ENCODE data around the gene GAN. TPM values are rescaled to one million over a fixed set of nuclear protein-coding genes. Genes with fewer than 3 reads are reported as not detected.
"Not testable (repeated sequence)": the region's sequence is repeated elsewhere in the genome, so short reads cannot be mapped to it uniquely, and the experiment has no call there.

Gene GAN
- total RNA-seq, 2 experiments from 2014 or later = 11.0 to 11.8 TPM

- ChIA-PET POLR2A (no interaction called here), CTCF (interaction anchor here (0.7 kb wide), 1 partner anchor 131 kb away, joined by 5 read pairs; no protein-coding TSS in a partner anchor)
Observed at GRCh38 chr16:81410643-81411293, 96.0 kb downstream of the GAN start.

DNA sequence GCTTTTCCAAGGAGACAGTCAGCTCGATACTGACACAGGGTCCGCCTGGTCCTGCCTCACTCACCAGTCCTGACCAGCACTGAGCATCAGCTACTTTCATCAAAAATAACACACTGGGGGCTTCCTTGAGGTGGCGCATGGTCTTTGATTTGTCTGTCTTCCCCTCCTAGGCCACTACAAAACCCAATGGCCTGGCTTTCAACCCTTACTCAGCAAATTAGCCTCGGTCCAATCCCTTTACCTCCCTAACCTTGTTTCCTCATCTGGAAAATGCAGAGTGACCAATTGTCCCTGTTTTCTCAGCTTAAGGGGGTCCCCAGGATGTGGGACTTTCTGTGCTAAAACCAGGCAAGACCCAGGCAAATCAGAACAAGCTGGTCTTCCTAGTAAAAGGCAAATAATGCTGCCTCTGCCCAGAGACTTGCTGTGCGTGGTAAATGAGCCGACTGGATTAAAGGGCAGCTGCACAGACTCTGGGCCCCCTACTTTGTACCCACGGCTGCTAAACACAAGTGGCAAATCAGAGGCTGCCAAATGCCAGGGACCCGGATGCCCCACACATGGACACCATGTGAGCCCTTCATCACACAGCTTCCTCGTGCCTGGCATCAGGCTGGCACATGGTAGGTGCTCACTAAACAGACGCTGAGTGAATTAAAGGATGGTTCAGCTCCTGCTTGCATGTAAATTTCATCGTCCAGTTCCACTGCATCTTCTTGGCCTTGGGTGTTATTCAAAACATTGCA is 98.7 kb downstream of the GAN start:
- ChIA-PET POLR2A (no interaction called here), CTCF (interaction anchor here (1.4 to 2.9 kb wide), 2 partner anchors 10 to 284 kb away, joined by 4 to 9 read pairs; no protein-coding TSS in a partner anchor)

DNA sequence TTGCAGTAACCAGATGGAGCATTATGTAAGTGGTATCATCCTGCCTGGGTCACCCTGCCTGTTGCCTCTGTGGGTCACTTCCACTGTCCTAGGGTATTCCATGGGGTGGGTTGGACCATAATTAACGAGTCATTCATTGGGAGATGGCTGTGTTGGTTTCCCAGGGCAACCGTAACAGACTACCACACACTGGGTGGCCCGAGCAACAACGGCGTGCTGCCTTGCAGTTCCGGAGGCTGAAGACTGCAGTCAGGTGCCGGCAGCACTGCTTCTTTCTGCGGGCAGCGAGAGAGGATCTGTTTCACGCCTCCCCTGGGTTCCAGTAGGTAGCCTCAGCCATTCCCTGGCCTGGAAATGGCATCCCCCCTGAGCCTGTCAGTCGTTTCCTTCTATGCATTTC is 101.0 kb downstream of the GAN start:
- ChIA-PET POLR2A (no interaction called here), CTCF (no interaction called here)

- ChIA-PET POLR2A (no interaction called here), CTCF (interaction anchor here (1.2 kb wide), 1 partner anchor 53 kb away, joined by 3 read pairs; no protein-coding TSS in a partner anchor)
Observed at GRCh38 chr16:81416749-81417148, 102.0 kb downstream of the GAN start.

GRCh38 chr16:81417210-81417609 is 102.4 kb downstream of the GAN start:
- CTCF ChIA-PET = interaction anchor here (1.1 to 1.2 kb wide), 2 partner anchors 13 to 54 kb away, joined by 3 read pairs; no protein-coding TSS in a partner anchor
- POLR2A ChIA-PET = no interaction called here

GRCh38 chr16:81419806-81420205 is 105.0 kb downstream of the GAN start:
- ChIA-PET POLR2A (interaction anchor here (0.6 kb wide), 1 partner anchor 54 kb away, joined by 5 read pairs; no protein-coding TSS in a partner anchor), CTCF (no interaction called here)

DNA sequence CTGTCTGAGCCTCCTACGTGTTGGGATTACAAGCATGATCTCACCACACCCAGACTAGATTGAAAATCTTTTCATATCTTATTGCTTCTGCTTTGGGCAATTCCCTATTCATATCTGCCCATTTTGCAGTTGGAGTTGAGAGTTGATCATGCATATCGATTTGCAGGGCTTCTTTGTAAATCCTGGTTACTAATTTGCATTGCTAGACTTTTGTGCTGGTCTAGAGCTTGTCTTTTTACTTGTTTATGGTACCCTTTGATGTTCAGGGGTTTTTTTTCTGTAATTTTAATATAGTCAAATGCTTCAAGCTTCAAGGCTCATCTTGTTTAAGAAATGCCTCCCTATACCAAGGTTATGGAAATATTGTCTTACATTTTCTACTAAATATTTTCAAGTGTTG is 106.4 kb downstream of the GAN start:
- ChIA-PET POLR2A (no interaction called here), CTCF (interaction anchor here (0.9 kb wide), 2 partner anchors 17 to 302 kb away, joined by 3 read pairs; no protein-coding TSS in a partner anchor)

- POLR2A ChIA-PET = no interaction called here
- CTCF ChIA-PET = interaction anchor here (0.9 kb wide), 2 partner anchors 18 to 301 kb away, joined by 3 read pairs; no protein-coding TSS in a partner anchor
Observed at GRCh38 chr16:81421536-81421935, 106.8 kb downstream of the GAN start.

DNA sequence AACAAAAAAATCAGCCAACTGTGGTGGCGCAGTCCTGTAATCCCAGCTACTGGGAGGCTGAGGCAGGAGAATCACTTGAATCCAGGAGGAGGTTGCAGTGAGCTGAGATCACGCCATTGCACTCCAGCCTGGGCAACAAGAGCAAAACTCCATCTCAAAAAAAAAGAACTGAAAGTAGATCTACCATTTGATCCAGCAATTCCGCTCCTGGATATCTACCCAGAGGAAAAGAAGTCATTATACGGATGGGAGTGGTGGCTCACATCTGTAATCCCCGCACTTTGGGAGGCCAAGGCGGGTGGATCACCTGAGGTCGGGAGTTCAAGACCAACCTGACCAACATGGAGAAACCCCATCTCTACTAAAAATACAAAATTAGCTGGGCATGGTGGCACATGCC is 107.4 kb downstream of the GAN start:
- POLR2A ChIA-PET, CTCF ChIA-PET: not testable (repeated sequence)

DNA sequence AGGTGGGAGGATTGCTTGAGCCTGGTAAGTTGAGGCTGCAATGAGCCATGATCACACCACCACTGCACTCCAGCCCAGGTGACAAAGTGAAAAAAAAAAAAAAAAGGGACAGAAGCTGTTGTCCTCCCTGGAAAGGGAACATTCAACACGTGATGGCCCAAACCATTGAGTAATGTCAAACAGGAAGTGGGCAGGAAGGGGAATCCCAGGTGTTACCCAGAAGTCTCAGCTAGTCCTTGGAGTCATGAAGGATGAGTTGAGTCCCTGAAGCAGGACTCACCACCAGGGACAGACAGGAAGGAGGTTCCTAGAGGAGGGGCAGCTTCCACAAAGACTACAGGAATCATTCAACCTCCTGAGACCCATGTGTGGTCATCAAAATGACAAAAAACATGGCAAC is 110.0 kb downstream of the GAN start:
- POLR2A ChIA-PET = no interaction called here

DNA sequence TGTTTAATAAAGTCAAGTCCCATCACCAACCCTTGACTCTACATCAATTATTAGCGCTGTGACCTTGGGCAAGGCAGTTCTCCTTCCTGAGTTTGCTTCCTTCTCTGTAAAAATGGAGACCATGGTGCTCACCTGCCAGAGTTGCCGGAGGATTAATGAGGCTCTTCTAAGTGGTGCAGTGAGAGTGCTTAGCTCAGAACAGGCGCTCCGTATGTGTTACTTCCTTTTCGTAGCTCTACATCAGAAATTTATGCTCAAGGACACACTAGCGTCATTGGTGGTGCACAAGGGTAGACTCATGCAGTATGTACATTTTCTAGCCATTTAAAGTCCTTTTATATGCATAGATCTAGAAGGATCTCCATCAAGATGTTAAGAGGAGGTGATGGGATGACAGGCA is 112.5 kb downstream of the GAN start:
- ChIA-PET CTCF (interaction anchor here (1.2 kb wide), 1 partner anchor 11 kb away, joined by 3 read pairs; no protein-coding TSS in a partner anchor), POLR2A (no interaction called here)

More for the DNA sequence above, 110.0 kb downstream of the GAN start:
- CTCF ChIA-PET = interaction anchor here (0.6 to 0.8 kb wide), 2 partner anchors 22 to 375 kb away, joined by 4 read pairs; no protein-coding TSS in a partner anchor

- POLR2A ChIA-PET = no interaction called here
- CTCF ChIA-PET = no interaction called here
Observed at GRCh38 chr16:81429045-81429521, 114.3 kb downstream of the GAN start.

DNA sequence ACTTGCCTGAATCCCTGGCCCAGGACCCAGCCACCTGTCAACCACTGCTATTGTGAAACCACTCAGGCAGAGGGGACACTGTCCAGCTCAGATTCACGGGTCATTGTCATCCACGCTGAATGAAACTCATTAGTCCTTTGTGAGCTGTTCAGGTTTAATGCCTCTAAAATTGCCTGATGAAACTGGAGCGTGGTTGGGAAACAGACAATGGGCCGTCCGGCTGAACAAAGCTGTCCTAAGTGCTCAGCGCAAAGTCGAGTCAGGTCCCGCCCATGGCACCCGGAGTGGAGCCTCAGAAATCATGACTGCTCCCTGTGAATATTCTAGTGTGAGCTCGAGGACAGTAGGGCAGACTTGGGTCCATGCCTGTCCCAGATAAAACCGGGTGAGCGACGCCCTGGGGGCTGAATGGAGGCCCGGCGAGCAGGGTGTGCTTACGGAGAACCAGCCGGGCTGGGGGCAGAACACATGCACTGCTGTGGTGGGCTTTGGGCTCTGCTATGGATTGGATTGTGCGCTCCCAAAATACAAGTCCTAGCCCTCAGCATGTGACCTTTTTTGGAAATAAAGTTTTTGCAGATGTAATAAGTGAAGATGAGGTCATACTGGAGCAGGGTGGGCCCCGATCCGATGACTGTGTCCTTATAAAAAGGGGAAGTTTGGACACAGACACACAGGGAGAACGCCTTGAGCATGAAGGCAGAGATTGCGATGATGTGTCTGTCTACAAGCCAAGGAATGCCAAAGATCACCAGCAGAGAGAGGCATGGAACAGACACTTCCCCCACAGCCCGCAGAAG is 117.0 kb downstream of the GAN start:
- ChIA-PET CTCF (interaction anchor here (1.2 kb wide), 1 partner anchor 12 kb away, joined by 3 read pairs; no protein-coding TSS in a partner anchor), POLR2A (no interaction called here)

DNA sequence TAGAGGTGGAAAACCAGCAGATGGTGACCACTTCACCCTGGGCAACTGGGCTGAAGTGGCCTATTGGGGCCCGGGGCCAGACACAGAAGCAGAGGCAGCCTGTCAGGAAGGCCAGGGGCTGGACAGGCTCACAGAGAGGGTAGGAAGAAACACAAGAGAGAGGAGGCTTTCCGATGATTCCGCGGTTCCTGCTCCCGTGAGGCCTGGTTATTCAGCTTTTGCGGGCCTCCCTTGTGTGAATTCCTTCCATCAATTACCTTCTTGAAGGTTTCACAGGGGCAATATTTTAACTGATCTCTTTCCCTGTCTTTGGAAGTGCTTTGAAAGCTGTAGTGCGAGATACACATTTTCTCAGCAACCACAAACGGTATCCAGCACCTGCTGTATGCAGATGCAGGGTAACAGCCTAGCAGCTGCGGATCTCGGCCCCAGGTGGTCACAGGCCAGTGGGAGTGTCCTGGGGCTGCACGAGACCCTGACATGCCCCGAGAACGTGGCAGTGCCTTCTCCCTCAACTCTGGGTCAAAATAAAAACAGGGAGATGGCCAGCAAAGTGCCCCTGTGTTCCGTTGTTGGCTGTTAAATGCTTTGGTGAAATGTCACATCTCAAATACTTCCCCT is 118.3 kb downstream of the GAN start:
- CTCF ChIA-PET = interaction anchor here (1.2 kb wide), 1 partner anchor 11 kb away, joined by 3 read pairs; no protein-coding TSS in a partner anchor
- POLR2A ChIA-PET = no interaction called here

DNA sequence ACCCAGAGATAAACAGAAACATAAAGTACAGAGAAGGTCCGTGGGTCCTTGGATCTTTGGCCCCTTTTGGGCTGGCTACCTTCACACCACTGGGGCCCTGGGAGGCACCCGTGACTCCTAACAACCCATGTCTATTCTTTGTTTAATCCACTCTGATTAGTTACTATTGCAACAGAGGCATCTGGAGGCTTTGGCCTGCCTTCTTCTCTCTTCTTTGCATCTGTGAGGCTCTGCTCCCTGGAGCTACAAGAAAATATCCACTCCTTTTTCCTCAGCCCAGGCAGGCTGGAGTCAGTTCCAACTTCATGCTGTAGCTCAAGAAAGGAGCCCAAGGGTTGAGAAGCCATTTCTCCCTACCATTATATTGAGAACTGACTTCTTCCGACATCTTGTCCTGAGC is 120.3 kb downstream of the GAN start:
- ChIA-PET POLR2A (no interaction called here), CTCF (no interaction called here)

DNA sequence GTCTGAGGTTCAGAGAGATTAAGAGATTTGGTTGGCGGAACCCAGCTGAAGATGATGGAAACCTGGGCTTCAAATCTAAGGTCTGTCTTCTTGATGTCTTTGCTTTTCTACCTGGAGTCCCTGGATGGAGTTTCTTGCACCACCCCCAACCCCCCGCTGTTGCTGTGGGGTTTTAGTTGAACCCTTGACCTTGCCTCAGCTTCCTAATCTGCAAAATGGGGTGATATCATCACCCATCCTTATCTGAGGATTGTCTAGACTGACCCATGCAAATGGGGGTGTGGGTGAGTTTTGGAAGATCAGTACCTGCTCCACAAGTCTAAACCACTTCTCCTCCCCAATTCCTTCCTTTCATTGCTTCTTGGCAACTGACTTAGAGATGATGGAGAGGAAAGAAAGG is 120.8 kb downstream of the GAN start:
- CTCF ChIA-PET = no interaction called here

GRCh38 chr16:81436386-81436785 is 121.6 kb downstream of the GAN start:
- ChIA-PET POLR2A (interaction anchor here (0.6 kb wide), 1 partner anchor 180 kb away, joined by 4 read pairs; no protein-coding TSS in a partner anchor), CTCF (interaction anchor here (0.8 kb wide), 1 partner anchor 276 kb away, joined by 3 read pairs; no protein-coding TSS in a partner anchor)

More for the DNA sequence above, 120.8 kb downstream of the GAN start:
- POLR2A ChIA-PET = interaction anchor here (0.6 kb wide), 1 partner anchor 180 kb away, joined by 4 read pairs; no protein-coding TSS in a partner anchor

GRCh38 chr16:81437865-81438264 is 123.1 kb downstream of the GAN start:
- ChIA-PET POLR2A (no interaction called here), CTCF (interaction anchor here (1.1 kb wide), 1 partner anchor 11 kb away, joined by 3 read pairs; no protein-coding TSS in a partner anchor)

Data from activated CD8-positive, alpha-beta memory T cell treated with anti-CD3 and anti-CD28 coated beads for 36 hours (primary cell).